ENCODE measurements around the gene SHISA8.

DNA sequence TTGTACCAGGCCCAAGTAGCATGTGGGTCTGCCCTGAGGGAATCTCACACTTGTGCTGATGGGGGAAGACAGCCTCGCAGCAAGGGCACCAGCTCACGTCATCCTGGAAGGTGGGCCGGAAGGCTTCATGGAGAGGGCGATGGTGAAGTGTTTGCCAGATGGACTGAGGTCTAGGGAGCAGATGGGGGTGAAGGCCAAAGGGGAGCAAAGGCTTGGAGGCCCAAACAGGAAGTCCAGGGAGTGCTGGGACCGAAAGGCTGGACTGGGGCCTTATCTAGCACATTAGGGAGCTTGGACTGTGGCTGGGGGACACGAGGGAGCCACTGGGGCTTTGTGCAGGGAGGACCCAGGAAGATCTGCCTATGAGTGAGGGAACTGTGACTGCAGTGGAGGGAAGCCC lies 12.9 kb upstream of the SHISA8 start:
- TF ChIP-seq POLR2AphosphoS5 (IDR thresholded peaks at IDR 0.05; ENCODE audit: low read depth, low read length) = no peak
- TF ChIP-seq TAF1 (IDR thresholded peaks at IDR 0.05; ENCODE audit: borderline replicate concordance, insufficient read depth, low read length) = no peak
- TF ChIP-seq, protein P1, sequence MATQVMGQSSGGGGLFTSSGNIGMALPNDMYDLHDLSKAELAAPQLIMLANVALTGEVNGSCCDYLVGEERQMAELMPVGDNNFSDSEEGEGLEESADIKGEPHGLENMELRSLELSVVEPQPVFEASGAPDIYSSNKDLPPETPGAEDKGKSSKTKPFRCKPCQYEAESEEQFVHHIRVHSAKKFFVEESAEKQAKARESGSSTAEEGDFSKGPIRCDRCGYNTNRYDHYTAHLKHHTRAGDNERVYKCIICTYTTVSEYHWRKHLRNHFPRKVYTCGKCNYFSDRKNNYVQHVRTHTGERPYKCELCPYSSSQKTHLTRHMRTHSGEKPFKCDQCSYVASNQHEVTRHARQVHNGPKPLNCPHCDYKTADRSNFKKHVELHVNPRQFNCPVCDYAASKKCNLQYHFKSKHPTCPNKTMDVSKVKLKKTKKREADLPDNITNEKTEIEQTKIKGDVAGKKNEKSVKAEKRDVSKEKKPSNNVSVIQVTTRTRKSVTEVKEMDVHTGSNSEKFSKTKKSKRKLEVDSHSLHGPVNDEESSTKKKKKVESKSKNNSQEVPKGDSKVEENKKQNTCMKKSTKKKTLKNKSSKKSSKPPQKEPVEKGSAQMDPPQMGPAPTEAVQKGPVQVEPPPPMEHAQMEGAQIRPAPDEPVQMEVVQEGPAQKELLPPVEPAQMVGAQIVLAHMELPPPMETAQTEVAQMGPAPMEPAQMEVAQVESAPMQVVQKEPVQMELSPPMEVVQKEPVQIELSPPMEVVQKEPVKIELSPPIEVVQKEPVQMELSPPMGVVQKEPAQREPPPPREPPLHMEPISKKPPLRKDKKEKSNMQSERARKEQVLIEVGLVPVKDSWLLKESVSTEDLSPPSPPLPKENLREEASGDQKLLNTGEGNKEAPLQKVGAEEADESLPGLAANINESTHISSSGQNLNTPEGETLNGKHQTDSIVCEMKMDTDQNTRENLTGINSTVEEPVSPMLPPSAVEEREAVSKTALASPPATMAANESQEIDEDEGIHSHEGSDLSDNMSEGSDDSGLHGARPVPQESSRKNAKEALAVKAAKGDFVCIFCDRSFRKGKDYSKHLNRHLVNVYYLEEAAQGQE (IDR thresholded peaks at IDR 0.05; ENCODE audit: insufficient read depth in 1 of 2, low read depth in 2 of 2, low read length in 2 of 2) = no peak
- no peak for TF ChIP-seq SIN3A (IDR thresholded peaks at IDR 0.05; ENCODE audit: borderline replicate concordance, insufficient read depth, low read length)
- no peak for TF ChIP-seq FOXP2 (optimal IDR thresholded peaks at IDR 0.05; ENCODE audit: borderline replicate concordance, extremely low read depth, extremely low read length, insufficient read depth)

All from PFSK-1 (cell line).